ENCODE measurements around the gene PTPN20. TPM values are rescaled to one million over a fixed set of nuclear protein-coding genes. Genes with fewer than 3 reads are reported as not detected.
A peak's percentile ranks its signal among the peaks of the same experiment; 100 is the strongest.

Gene PTPN20
- total and polyA plus RNA-seq, 5 donors from 2014 or later, result 0.17 to 0.69 (median 0.44) TPM; not detected in 2

DNA sequence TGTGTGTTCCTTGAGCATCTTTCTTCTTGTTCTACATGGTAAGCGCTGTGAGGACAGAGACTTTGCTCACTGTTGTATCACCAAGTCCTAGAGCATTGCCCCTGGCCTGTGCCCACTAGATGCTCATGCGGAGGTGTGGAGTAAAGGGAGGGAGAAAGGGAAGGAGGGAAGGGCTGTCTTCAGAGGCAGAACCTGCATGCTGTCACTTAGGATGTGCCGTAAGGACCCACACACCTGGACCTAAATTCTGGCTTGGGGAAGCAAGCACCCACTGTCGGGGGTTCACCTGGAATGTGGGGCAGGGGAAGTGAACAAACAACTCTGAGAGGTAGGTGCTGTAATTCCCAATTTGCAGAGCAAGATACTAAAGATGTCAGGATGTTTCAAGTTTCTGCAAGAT, 129.5 kb downstream of the PTPN20 start:
- no peaks in the 10 kb centered on the region for H3K27me3 ChIP-seq (ENCODE audit: control insufficient read depth, insufficient read depth, low read length)
- H3K4me1 ChIP-seq (ENCODE audit: control insufficient read depth, insufficient read depth, low read length, poor library complexity, severe bottlenecking), result no peaks in the 10 kb centered on the region
- no peak overlapping the region for H3K4me3 ChIP-seq (ENCODE audit: low read depth, low read length)
- DNase-seq (no peak), ATAC-seq (ENCODE audit: low read depth in 2 of 2) (no peak)
- Mint-ChIP-seq H3K27me3 (no peaks in the 10 kb centered on the region), H3K4me3 (no peak overlapping the region), H3K4me1 (no peaks in the 10 kb centered on the region), H3K27ac (no peak overlapping the region), H3K36me3 (no peaks in the 10 kb centered on the region), H3K9me3 (peaks cover 0 to 1% (median 0%) of the 10 kb centered on the region in 7 donors)
- H3K36me3 ChIP-seq (ENCODE audit: control insufficient read depth, insufficient read depth, low read length), result no peaks in the 10 kb centered on the region
- H3K9me3 ChIP-seq (ENCODE audit: control insufficient read depth in 2 of 2, low read length in 2 of 2), result no peaks in the 10 kb centered on the region
- no peak overlapping the region for H3K27ac ChIP-seq (ENCODE audit: insufficient read depth, low read length, poor library complexity, severe bottlenecking)

DNA sequence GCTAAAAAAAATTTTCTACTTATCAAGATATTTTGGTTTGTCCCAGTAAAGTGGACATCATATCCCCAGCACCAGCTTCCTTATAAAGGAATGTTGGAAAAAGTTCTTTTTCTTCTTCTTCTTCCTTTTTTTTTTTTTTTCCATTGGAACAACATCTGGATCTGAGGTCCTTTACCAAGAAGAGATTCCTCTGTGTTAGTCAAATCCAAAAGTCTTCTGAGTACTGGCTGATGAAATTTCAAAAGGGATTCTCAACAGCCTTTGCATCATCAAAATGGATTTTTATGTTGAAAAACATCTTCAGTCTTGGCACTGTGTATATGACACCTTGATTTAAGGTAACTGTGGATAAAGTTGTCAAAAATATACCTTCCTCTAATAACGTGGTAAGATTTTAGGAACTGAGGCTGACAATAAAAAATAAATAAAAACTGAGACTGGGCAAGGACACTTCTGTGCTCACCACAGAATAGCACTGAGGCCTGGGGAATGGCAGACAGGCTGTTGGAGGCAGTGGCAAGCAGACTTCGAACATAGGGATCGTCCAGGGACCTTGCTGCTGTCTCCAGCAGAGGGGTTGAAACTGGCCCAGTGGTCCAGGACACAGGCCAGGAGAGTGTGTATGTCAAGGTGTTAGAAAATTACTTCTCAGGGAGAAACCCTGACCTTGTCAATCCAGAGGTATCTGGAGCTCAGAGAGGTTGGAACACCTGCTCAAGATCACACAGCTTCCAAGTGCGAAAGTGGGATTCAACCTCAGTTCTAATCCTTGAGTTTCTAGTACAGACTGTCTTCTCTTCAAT, 130.4 kb downstream of the PTPN20 start:
- Mint-ChIP-seq H3K9me3 (peaks cover 0 to 1% (median 0%) of the 10 kb centered on the region in 7 donors), H3K27ac (no peak overlapping the region), H3K4me3 (no peak overlapping the region), H3K4me1 (peaks cover 0 to under 1% (median 0%) of the 10 kb centered on the region in 4 donors), H3K27me3 (no peaks in the 10 kb centered on the region), H3K36me3 (no peaks in the 10 kb centered on the region)
- no peaks in the 10 kb centered on the region for H3K4me1 ChIP-seq (ENCODE audit: control insufficient read depth, insufficient read depth, low read length, poor library complexity, severe bottlenecking)
- H3K27me3 ChIP-seq (ENCODE audit: control insufficient read depth, insufficient read depth, low read length), result no peaks in the 10 kb centered on the region
- H3K36me3 ChIP-seq (ENCODE audit: control insufficient read depth, insufficient read depth, low read length), result no peaks in the 10 kb centered on the region
- no peak for DNase-seq
- H3K27ac ChIP-seq (ENCODE audit: insufficient read depth, low read length, poor library complexity, severe bottlenecking), result no peak overlapping the region
- no peaks in the 10 kb centered on the region for H3K9me3 ChIP-seq (ENCODE audit: control insufficient read depth in 2 of 2, low read length in 2 of 2)
- no peak overlapping the region for H3K4me3 ChIP-seq (ENCODE audit: low read depth, low read length)
- ATAC-seq (ENCODE audit: low read depth in 2 of 2), result no peak

DNA sequence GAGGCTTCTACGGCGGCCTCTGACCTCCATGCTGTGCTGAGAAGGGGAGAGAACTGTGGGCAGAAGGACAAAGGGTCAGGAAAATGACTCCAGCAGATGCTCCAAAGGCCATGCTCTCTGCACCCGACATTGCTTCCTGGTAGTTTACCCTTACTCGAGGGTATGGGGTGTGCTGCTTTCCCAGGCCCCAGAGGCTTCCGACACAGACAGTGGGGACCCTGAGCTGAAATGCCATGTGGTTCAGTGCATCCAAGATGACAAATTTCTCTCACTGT, 130.9 kb downstream of the PTPN20 start:
- no peaks in the 10 kb centered on the region for H3K36me3 Mint-ChIP-seq
- no peaks in the 10 kb centered on the region for H3K27me3 Mint-ChIP-seq
- H3K4me1 ChIP-seq (ENCODE audit: control insufficient read depth, insufficient read depth, low read length, poor library complexity, severe bottlenecking), result no peaks in the 10 kb centered on the region
- H3K27me3 ChIP-seq (ENCODE audit: control insufficient read depth, insufficient read depth, low read length), result no peaks in the 10 kb centered on the region
- peaks cover 0 to 5% (median under 1%) of the 10 kb centered on the region in 4 donors for H3K4me1 Mint-ChIP-seq
- no peak overlapping the region for H3K27ac ChIP-seq (ENCODE audit: insufficient read depth, low read length, poor library complexity, severe bottlenecking)
- H3K4me3 ChIP-seq (ENCODE audit: low read depth, low read length), result no peak overlapping the region
- ATAC-seq (ENCODE audit: low read depth in 2 of 2), result no peak
- H3K9me3 ChIP-seq (ENCODE audit: control insufficient read depth in 2 of 2, low read length in 2 of 2), result no peaks in the 10 kb centered on the region
- H3K9me3 Mint-ChIP-seq, result peaks cover 0 to 1% (median 0%) of the 10 kb centered on the region in 7 donors
- H3K4me3 Mint-ChIP-seq, result no peak overlapping the region
- no peak overlapping the region for H3K27ac Mint-ChIP-seq
- no peak for DNase-seq
- H3K36me3 ChIP-seq (ENCODE audit: control insufficient read depth, insufficient read depth, low read length), result no peaks in the 10 kb centered on the region

DNA sequence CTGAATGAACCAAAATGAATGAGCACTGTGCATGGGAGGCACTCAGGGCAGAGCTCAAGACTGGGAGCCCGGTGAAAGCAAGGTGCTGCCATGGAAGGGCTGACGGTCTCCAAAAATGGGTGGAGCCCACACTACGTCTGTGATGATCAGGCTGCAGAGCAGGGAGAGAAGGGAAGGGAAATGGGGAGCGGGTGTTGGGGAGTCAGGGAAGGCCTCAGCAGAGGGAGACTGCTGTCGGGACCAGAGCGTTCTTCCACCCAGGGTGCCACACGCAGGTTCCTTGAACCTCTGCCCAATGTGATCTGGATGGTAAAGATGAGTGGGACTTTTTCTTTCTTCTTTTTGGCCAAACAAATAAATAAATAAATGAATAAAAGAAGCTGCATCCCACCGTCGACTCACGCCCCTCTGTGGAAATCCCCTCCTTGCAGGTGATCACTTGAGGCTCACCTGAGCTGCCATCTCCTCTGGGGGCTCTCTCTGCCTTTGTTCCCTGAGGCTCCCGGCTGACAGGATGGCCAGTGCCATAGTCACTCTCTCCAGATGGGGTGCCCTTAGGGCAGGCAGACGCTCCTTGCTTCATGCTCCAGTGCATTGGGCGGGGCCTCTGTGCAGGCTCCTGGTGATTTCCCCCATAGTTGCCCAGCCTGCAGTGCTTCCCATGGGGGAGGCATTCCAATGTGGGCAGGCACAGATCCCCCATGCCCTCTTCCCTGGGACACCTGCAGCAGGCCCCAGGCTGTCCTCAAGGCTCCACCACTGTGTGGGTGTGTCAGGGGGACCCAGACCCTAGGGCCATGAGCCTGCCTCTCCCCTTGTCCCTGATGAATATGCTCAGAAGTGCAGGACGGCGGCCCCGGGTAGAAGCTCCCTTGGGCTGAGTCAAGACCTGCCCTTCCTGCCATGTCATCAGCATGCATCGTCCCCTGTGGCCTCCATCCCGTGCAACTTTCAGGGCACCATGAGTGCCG, 131.8 kb downstream of the PTPN20 start:
- H3K4me1 Mint-ChIP-seq, result peaks cover 0 to 8% (median 5%) of the 10 kb centered on the region in 4 donors
- ATAC-seq (ENCODE audit: low read depth in 2 of 2) (no peak), DNase-seq (no peak)
- no peaks in the 10 kb centered on the region for H3K27me3 Mint-ChIP-seq
- H3K9me3 ChIP-seq (ENCODE audit: control insufficient read depth in 2 of 2, low read length in 2 of 2), result no peaks in the 10 kb centered on the region
- H3K9me3 Mint-ChIP-seq, result peaks cover 0 to 1% (median 0%) of the 10 kb centered on the region in 7 donors
- no peaks in the 10 kb centered on the region for H3K36me3 Mint-ChIP-seq
- H3K27ac ChIP-seq (ENCODE audit: insufficient read depth, low read length, poor library complexity, severe bottlenecking), result no peak overlapping the region
- H3K27ac Mint-ChIP-seq, result peak overlapping the region in 1 of 3 donors; percentile 10
- no peaks in the 10 kb centered on the region for H3K27me3 ChIP-seq (ENCODE audit: control insufficient read depth, insufficient read depth, low read length)
- no peaks in the 10 kb centered on the region for H3K36me3 ChIP-seq (ENCODE audit: control insufficient read depth, insufficient read depth, low read length)
- H3K4me3 ChIP-seq (ENCODE audit: low read depth, low read length), result no peak overlapping the region
- peaks cover 4% of the 10 kb centered on the region for H3K4me1 ChIP-seq (ENCODE audit: control insufficient read depth, insufficient read depth, low read length, poor library complexity, severe bottlenecking)
- H3K4me3 Mint-ChIP-seq, result no peak overlapping the region

DNA sequence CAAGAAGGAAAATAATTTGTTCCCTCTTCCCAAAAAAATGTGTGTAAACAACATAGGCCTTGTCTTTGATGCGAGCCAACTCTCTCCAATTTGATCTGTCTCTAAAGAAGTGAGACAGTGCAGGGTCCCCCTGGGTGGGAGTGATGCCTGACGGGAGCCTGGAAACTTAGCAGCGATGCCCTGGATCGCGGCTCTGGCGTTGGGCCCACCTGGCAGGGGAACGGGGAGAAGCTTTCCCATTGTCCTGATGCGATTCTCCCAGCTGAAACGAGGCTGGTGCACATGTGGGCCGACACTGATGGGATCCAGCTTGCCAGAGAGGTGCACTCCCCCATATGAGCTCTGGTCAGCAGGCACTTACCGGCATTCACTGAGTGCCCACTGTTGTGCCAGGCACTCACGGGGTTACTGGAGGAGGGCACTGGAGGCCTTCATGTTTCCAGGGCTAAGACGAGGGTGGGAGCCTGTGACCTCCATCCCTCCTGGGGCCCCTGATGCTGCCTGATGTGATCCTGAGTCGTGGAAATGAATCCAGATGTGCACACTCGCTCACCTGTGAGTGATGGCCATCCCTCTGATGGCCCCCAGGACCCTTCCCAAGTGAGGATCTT, 132.8 kb downstream of the PTPN20 start:
- Histone ChIP-seq H3K27me3 (ENCODE audit: control insufficient read depth, insufficient read depth, low read length) (no peaks in the 10 kb centered on the region), H3K9me3 (ENCODE audit: control insufficient read depth in 2 of 2, low read length in 2 of 2) (no peaks in the 10 kb centered on the region), H3K4me3 (ENCODE audit: low read depth, low read length) (no peak overlapping the region), H3K27ac (ENCODE audit: insufficient read depth, low read length, poor library complexity, severe bottlenecking) (no peak overlapping the region), H3K4me1 (ENCODE audit: control insufficient read depth, insufficient read depth, low read length, poor library complexity, severe bottlenecking) (peaks cover 9% of the 10 kb centered on the region), H3K36me3 (ENCODE audit: control insufficient read depth, insufficient read depth, low read length) (no peaks in the 10 kb centered on the region)
- H3K27ac Mint-ChIP-seq, result no peak overlapping the region
- H3K27me3 Mint-ChIP-seq, result no peaks in the 10 kb centered on the region
- peaks cover 0 to 14% (median 6%) of the 10 kb centered on the region in 4 donors for H3K4me1 Mint-ChIP-seq
- ATAC-seq (ENCODE audit: low read depth in 2 of 2), result no peak
- H3K4me3 Mint-ChIP-seq, result no peak overlapping the region
- H3K36me3 Mint-ChIP-seq, result no peaks in the 10 kb centered on the region
- H3K9me3 Mint-ChIP-seq, result peaks cover 0 to 1% (median 0%) of the 10 kb centered on the region in 7 donors
- DNase-seq, result no peak

DNA sequence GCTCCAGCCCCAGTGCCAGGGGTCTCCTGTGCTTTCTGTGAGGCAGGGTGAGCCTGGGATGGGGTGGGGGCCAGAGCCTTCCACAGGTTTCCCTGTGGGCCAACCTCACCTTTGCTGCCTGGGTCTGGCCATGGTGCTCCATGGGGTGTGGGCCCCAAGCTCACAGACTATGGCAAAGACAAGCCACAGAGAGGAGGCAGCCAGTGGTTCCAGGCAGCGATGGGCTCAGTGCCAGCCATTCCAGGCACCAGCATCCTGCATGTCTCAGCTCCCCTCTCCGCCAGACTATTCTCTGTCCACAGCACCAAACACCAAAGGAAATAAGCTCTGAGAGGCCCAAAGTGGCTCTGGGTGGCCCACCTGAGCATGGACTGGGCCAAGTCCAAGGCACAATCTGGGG, 133.5 kb downstream of the PTPN20 start:
- no peaks in the 10 kb centered on the region for H3K9me3 ChIP-seq (ENCODE audit: control insufficient read depth in 2 of 2, low read length in 2 of 2)
- no peak for DNase-seq
- peaks cover 0 to 14% (median 6%) of the 10 kb centered on the region in 4 donors for H3K4me1 Mint-ChIP-seq
- no peak overlapping the region for H3K4me3 ChIP-seq (ENCODE audit: low read depth, low read length)
- ATAC-seq (ENCODE audit: low read depth in 2 of 2), result no peak
- H3K27me3 Mint-ChIP-seq, result no peaks in the 10 kb centered on the region
- no peaks in the 10 kb centered on the region for H3K27me3 ChIP-seq (ENCODE audit: control insufficient read depth, insufficient read depth, low read length)
- peaks cover 0 to 1% (median 0%) of the 10 kb centered on the region in 7 donors for H3K9me3 Mint-ChIP-seq
- H3K36me3 Mint-ChIP-seq, result no peaks in the 10 kb centered on the region
- H3K36me3 ChIP-seq (ENCODE audit: control insufficient read depth, insufficient read depth, low read length), result no peaks in the 10 kb centered on the region
- no peak overlapping the region for H3K27ac ChIP-seq (ENCODE audit: insufficient read depth, low read length, poor library complexity, severe bottlenecking)
- H3K4me1 ChIP-seq (ENCODE audit: control insufficient read depth, insufficient read depth, low read length, poor library complexity, severe bottlenecking), result peaks cover 9% of the 10 kb centered on the region
- H3K27ac Mint-ChIP-seq, result no peak overlapping the region
- H3K4me3 Mint-ChIP-seq, result no peak overlapping the region

DNA sequence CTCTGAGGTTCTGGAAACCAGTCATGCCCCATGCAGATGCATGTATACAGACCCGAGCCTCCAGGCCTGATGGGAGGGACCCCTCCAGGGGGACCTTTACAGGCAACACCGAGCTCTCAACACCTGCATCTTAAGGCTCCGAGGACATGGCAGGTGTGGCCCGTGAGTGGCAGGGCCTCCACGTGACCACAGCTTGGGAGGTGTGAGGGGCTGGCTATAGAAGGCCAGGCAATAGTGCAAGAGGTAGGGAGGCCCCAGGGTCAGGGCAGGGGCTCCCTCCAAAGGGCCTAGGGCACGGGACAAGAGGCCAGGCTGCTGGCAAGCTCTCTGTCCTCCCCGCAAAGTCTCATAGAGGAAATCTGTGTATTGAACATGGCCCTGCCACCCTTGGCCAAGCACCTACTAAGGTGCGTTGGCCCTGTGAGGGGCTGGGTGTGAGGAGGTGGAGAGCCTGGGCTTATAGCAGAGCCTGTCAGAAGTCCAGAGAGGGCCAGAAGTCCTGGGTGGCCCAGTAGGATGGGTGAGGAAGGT, 134.2 kb downstream of the PTPN20 start:
- H3K4me3 Mint-ChIP-seq, result no peak overlapping the region

More for the DNA sequence above, 134.2 kb downstream of the PTPN20 start:
- DNase-seq (no peak), ATAC-seq (ENCODE audit: low read depth in 2 of 2) (no peak)
- H3K4me3 ChIP-seq (ENCODE audit: low read depth, low read length), result no peak overlapping the region
- Mint-ChIP-seq H3K9me3 (peaks cover 0 to 1% (median 0%) of the 10 kb centered on the region in 7 donors), H3K27me3 (no peaks in the 10 kb centered on the region), H3K27ac (no peak overlapping the region), H3K4me1 (peaks cover 0 to 14% (median 6%) of the 10 kb centered on the region in 4 donors), H3K36me3 (no peaks in the 10 kb centered on the region)
- no peak overlapping the region for H3K27ac ChIP-seq (ENCODE audit: insufficient read depth, low read length, poor library complexity, severe bottlenecking)
- no peaks in the 10 kb centered on the region for H3K27me3 ChIP-seq (ENCODE audit: control insufficient read depth, insufficient read depth, low read length)
- H3K4me1 ChIP-seq (ENCODE audit: control insufficient read depth, insufficient read depth, low read length, poor library complexity, severe bottlenecking), result peaks cover 9% of the 10 kb centered on the region
- no peaks in the 10 kb centered on the region for H3K36me3 ChIP-seq (ENCODE audit: control insufficient read depth, insufficient read depth, low read length)
- H3K9me3 ChIP-seq (ENCODE audit: control insufficient read depth in 2 of 2, low read length in 2 of 2), result no peaks in the 10 kb centered on the region

All from CD4-positive, CD25-positive, alpha-beta regulatory T cell (primary cell).